Testis (tissue), 2 donors: ENCODE data around the gene LRMDA.

Experiments used
- CTCF ChIP-seq, 3 experiments: fragments of 450-650 bp in 2 of 3; fragments of 200-600 bp in 1 of 3; sonication (generic) in 1 of 3; IDR thresholded peaks; one replicate each; pipeline ENCODE4 v1.5.1; 2016 to 2019; ENCODE audit warnings: antibody characterized with exemption in 3 of 3, mild to moderate bottlenecking in 2 of 3, moderate library complexity in 1 of 3
- POLR2A ChIP-seq: fragments of 450-650 bp; IDR thresholded peaks from one replicate; pipeline ENCODE4 v1.6.1; 2017; ENCODE audit warnings: antibody characterized with exemption, mild to moderate bottlenecking, moderate library complexity

- TF ChIP-seq CTCF (IDR thresholded peaks at IDR 0.05) = no peak
- no peak for TF ChIP-seq POLR2A
Measured at GRCh38 chr10:76492026-76492425, 1060.6 kb downstream of the LRMDA start.
